Measurements from ENCODE around the gene ARL2.

DNA sequence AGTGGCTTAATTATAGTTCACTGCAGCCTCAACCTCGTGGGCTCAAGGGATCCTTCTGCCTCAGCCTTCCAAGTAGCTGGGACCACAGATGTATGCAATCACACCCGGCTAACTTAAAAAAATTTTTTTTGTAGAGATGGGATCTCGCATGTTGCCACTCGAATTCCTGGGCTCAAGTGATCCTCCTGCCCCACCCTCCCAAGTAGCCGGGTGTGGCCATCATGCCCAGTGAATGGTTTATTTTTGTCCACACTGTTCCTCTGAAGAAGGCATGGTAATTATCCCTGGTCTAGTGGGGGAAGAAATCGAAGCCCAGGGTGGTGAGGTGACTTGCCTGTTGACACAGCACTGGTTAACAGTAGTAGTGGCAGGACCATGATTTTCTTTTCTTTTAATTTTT lies 28.9 kb downstream of the ARL2 start:
- TF ChIP-seq, protein P1, sequence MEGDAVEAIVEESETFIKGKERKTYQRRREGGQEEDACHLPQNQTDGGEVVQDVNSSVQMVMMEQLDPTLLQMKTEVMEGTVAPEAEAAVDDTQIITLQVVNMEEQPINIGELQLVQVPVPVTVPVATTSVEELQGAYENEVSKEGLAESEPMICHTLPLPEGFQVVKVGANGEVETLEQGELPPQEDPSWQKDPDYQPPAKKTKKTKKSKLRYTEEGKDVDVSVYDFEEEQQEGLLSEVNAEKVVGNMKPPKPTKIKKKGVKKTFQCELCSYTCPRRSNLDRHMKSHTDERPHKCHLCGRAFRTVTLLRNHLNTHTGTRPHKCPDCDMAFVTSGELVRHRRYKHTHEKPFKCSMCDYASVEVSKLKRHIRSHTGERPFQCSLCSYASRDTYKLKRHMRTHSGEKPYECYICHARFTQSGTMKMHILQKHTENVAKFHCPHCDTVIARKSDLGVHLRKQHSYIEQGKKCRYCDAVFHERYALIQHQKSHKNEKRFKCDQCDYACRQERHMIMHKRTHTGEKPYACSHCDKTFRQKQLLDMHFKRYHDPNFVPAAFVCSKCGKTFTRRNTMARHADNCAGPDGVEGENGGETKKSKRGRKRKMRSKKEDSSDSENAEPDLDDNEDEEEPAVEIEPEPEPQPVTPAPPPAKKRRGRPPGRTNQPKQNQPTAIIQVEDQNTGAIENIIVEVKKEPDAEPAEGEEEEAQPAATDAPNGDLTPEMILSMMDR (IDR thresholded peaks at IDR 0.05 in 4 of 5, conservative IDR thresholded peaks at IDR 0.05 in 1 of 5): no peak
- TF ChIP-seq POLR2A (IDR thresholded peaks at IDR 0.05): no peak
